ENCODE data around the gene SYT1.

SYT1 gene

DNA sequence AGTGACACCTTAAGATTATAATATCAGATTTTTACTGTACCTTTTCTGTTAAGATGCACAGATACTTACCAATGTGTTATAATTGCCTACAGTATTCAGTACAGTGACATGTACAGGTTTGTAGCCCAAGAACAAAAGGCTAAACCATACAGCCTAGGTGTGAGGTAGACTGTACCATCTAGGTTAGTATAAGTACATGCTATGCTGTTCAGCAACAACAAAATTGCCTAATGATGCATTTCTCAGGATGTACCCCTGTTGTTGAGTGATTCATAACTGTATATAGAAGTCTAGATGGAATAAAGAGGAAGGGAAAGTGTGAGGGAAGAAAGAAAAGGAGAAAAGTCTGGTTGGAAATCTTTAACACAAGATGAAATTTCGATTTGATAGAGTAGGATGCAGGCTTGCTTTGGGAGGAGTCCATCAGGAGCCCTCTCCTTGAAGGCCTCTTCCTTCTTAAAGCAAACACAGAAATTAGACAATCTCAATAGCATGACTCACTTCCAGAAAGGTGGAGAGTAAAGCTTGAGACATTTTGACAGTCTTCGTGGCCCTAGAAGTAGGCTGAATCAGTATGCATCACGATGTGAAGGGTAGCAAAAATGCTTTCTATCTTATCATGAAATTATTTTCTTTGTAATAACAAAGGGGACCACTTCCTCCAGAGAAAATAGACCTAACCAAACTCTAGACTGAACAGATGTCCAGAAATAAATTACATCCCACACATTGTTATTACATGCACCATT, 191.5 kb downstream of the SYT1 start:
- H3K4me3 ChIP-seq (ENCODE audit: low read depth, low read length) = no peak overlapping the region
- no peak for DNase-seq
- TF ChIP-seq, protein P1, sequence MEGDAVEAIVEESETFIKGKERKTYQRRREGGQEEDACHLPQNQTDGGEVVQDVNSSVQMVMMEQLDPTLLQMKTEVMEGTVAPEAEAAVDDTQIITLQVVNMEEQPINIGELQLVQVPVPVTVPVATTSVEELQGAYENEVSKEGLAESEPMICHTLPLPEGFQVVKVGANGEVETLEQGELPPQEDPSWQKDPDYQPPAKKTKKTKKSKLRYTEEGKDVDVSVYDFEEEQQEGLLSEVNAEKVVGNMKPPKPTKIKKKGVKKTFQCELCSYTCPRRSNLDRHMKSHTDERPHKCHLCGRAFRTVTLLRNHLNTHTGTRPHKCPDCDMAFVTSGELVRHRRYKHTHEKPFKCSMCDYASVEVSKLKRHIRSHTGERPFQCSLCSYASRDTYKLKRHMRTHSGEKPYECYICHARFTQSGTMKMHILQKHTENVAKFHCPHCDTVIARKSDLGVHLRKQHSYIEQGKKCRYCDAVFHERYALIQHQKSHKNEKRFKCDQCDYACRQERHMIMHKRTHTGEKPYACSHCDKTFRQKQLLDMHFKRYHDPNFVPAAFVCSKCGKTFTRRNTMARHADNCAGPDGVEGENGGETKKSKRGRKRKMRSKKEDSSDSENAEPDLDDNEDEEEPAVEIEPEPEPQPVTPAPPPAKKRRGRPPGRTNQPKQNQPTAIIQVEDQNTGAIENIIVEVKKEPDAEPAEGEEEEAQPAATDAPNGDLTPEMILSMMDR (IDR thresholded peaks at IDR 0.05; ENCODE audit: low read depth, low read length) = no peak
- no peaks in the 10 kb centered on the region for H3K27me3 ChIP-seq (ENCODE audit: insufficient read depth, low read depth, severe bottlenecking)
- no peak overlapping the region for H3K27ac ChIP-seq
- H3K36me3 ChIP-seq = no peaks in the 10 kb centered on the region
- H3K9me3 ChIP-seq (ENCODE audit: severe bottlenecking) = no peaks in the 10 kb centered on the region

DNA sequence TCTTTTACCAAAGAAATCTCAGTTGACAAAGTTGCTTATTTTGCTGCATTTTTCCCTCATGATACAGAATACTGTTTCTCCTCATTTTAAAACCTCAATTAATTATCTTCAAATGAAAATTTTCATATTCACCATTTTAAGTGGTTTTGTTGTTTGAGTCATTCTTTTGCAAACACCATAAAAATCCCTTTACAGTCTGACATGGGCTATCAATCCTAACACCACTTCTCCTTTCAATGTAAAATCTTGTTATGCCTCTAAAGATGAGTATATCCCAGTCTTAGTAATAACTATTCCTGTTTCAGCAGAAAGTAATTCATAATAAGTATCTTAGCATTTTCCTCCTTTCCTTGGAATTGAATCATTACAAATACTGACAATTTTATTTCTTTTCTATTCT, 192.2 kb downstream of the SYT1 start:
- Histone ChIP-seq H3K36me3 (no peaks in the 10 kb centered on the region), H3K27me3 (ENCODE audit: insufficient read depth, low read depth, severe bottlenecking) (no peaks in the 10 kb centered on the region), H3K9me3 (ENCODE audit: severe bottlenecking) (no peaks in the 10 kb centered on the region), H3K27ac (no peak overlapping the region), H3K4me3 (ENCODE audit: low read depth, low read length) (no peak overlapping the region)
- DNase-seq = no peak
- TF ChIP-seq, protein P1 (IDR thresholded peaks at IDR 0.05; ENCODE audit: low read depth, low read length) = no peak

DNA sequence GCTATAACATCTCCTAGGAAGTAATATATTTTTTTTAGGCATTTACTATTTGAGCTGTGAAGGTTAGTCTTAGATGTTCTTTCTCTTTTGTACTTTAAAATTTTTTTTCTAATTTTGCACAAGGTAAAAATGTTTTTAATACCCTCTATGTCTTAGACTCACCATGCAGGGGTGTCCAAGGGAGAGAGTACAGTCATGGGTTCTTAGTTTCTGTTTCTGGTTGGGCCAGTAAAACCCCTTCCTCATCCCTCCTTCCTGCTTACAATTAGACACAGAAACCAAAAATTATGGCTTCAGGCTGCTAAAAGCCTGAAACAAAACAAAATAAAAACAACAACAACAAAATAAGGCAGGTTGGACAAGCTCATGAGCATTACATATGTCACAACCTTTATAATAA, 193.0 kb downstream of the SYT1 start:
- TF ChIP-seq, protein P1 (IDR thresholded peaks at IDR 0.05; ENCODE audit: low read depth, low read length) = no peak
- no peaks in the 10 kb centered on the region for H3K36me3 ChIP-seq
- H3K27ac ChIP-seq = no peak overlapping the region
- H3K4me3 ChIP-seq (ENCODE audit: low read depth, low read length) = no peak overlapping the region
- no peaks in the 10 kb centered on the region for H3K9me3 ChIP-seq (ENCODE audit: severe bottlenecking)
- H3K27me3 ChIP-seq (ENCODE audit: insufficient read depth, low read depth, severe bottlenecking) = no peaks in the 10 kb centered on the region
- no peak for DNase-seq

DNA sequence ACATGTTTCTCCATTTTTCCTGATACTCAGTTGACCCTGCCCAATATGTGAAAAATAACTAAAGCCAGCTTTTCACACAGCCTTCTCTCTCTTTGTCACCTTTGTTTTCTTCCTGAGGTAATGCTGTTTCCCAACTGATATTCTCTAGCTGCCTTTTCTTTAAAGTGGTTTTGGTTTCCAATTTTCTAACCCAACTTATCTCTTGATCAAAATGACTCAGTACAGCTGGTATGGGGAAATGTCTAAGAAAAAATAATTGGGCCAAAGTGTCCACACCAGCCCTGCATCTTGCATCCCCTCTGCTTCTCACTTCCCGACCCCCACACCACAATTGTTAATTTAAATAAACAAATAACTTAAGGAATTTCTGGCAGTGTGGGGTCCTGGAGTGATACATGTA, 193.8 kb downstream of the SYT1 start:
- Histone ChIP-seq H3K36me3 (no peaks in the 10 kb centered on the region), H3K9me3 (ENCODE audit: severe bottlenecking) (no peaks in the 10 kb centered on the region), H3K27ac (no peak overlapping the region), H3K4me3 (ENCODE audit: low read depth, low read length) (no peak overlapping the region), H3K27me3 (ENCODE audit: insufficient read depth, low read depth, severe bottlenecking) (no peaks in the 10 kb centered on the region)
- TF ChIP-seq, protein P1 (IDR thresholded peaks at IDR 0.05; ENCODE audit: low read depth, low read length) = no peak
- no peak for DNase-seq

DNA sequence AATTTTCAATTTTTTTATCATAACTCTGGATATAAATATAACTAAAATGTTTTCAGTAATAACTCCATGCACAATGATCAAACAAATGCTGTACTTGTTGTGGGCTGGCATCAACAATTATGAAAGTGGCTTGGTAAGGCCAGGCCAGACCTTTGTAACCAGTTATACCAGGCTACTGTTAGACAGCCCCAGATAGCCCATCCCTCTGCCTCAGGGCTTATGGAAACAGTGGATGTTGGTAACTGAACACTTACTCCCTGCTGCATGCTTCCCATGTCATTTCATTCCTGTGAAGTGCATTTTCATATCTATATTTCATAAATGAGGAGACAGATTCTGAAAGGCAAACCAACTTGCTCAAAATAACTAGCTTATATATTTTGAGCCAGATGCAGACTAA, 195.0 kb downstream of the SYT1 start:
- DNase-seq = no peak
- no peak overlapping the region for H3K27ac ChIP-seq
- no peak overlapping the region for H3K4me3 ChIP-seq (ENCODE audit: low read depth, low read length)
- no peaks in the 10 kb centered on the region for H3K36me3 ChIP-seq
- TF ChIP-seq, protein P1 (IDR thresholded peaks at IDR 0.05; ENCODE audit: low read depth, low read length) = no peak
- no peaks in the 10 kb centered on the region for H3K9me3 ChIP-seq (ENCODE audit: severe bottlenecking)
- no peaks in the 10 kb centered on the region for H3K27me3 ChIP-seq (ENCODE audit: insufficient read depth, low read depth, severe bottlenecking)

DNA sequence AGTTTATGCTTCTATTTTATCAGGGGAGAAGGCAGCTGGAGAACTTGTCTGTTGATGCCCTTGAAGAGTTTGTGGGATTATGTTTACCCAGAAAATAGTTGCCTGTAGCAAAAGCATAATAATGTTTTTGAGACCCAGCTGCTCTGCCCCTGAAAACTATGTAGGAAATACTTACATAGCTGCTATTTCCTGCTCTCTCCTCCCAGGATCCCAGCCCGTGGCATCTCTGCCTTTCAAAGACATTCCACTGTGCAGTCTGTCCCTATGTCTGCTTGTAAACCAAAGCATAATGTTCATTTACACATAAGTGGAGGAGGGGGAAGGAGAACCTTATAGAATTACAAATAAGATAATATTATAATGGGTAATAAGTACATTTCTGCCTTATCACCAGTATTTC, 198.7 kb downstream of the SYT1 start:
- TF ChIP-seq, protein P1 (IDR thresholded peaks at IDR 0.05; ENCODE audit: low read depth, low read length) = no peak
- no peak for DNase-seq
- no peak overlapping the region for H3K27ac ChIP-seq
- H3K36me3 ChIP-seq = no peaks in the 10 kb centered on the region
- H3K27me3 ChIP-seq (ENCODE audit: insufficient read depth, low read depth, severe bottlenecking) = no peaks in the 10 kb centered on the region
- no peak overlapping the region for H3K4me3 ChIP-seq (ENCODE audit: low read depth, low read length)
- H3K9me3 ChIP-seq (ENCODE audit: severe bottlenecking) = no peaks in the 10 kb centered on the region
